ENCODE results near the gene ULK3.

Gene ULK3

GRCh38 chr15:74798388-74799254 is 44.3 kb downstream of the ULK3 start:
- Histone ChIP-seq H3K4me3 (ENCODE audit: low read depth, low read length) (no peak overlapping the region), H3K36me3 (peaks cover 51% of the 10 kb centered on the region), H3K27ac (no peak overlapping the region; the same call in 1 of the 2 replicates), H3K9me3 (ENCODE audit: severe bottlenecking) (no peaks in the 10 kb centered on the region), H3K27me3 (ENCODE audit: insufficient read depth, low read depth, severe bottlenecking) (no peaks in the 10 kb centered on the region)
- peak; percentile 24; the same call in 1 of the 2 replicates for TF ChIP-seq CTCF (IDR thresholded peaks at IDR 0.05; ENCODE audit: low read depth, low read length)
- no peak for DNase-seq

- Histone ChIP-seq H3K27ac (no peak overlapping the region), H3K9me3 (ENCODE audit: severe bottlenecking) (no peaks in the 10 kb centered on the region), H3K36me3 (peaks cover 30% of the 10 kb centered on the region), H3K27me3 (ENCODE audit: insufficient read depth, low read depth, severe bottlenecking) (no peaks in the 10 kb centered on the region), H3K4me3 (ENCODE audit: low read depth, low read length) (no peak overlapping the region)
- no peak for DNase-seq
- no peak for TF ChIP-seq CTCF (IDR thresholded peaks at IDR 0.05; ENCODE audit: low read depth, low read length)
Observed at GRCh38 chr15:74795966-74796625, 46.9 kb downstream of the ULK3 start.

DNA sequence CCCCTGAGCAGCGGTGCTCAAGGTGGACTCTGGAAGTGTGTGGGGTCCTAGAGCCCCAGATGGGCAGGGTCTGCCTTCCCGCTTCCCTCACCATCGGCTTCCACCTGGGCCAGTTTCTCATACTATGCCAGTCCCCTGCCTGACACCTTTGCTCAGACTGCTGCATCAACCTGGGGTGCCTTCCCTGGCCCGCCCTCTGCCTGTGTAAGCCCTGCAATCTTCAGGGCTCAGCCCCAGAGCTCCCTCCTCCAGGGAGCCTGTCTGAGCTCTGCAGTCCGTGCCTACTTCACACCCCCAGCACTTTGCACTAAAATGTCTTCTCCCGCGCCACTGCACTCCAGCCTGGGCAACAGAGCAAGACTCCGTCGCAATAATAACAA is 48.0 kb downstream of the ULK3 start:
- no peak overlapping the region for H3K4me3 ChIP-seq (ENCODE audit: low read depth, low read length)
- DNase-seq = no peak
- no peak for TF ChIP-seq CTCF (IDR thresholded peaks at IDR 0.05; ENCODE audit: low read depth, low read length)
- peaks cover 20% of the 10 kb centered on the region for H3K36me3 ChIP-seq
- H3K9me3 ChIP-seq (ENCODE audit: severe bottlenecking) = no peaks in the 10 kb centered on the region
- H3K27ac ChIP-seq = no peak overlapping the region
- no peaks in the 10 kb centered on the region for H3K27me3 ChIP-seq (ENCODE audit: insufficient read depth, low read depth, severe bottlenecking)

DNA sequence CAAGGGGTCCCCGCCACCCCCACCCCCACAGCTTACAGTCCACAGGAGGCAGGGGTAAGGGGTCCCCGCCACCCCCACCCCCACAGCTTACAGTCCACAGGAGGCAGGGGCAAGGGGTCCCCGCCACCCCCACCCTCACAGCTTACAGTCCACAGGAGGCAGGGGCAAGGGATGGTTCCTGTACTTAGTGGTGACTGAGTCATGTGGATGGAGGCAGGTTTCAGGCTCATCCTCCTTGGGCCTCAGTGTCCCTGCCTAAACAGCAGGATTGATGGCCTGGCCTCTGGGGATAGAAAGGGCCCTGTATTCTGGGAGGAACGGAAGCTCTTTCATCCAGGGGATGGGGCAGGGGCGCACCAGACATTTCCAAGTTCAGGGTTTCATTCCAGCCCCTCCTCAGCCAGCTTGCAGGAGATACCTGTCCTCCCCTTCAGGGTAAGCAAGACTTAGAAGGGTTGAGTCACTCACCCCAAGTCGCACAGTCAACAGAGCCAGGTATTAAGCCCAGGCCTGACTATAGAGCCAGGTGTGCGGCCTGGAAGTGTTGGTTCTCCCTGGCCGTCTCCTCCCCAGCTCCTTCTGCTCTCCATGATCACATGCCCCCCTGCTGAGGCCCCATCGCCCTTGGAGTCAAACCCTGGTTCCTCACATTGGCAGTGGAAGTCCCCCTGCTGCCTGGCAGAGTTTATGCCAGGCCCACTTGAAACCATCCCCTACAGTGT is 48.5 kb downstream of the ULK3 start:
- no peak overlapping the region for H3K27ac ChIP-seq
- DNase-seq = no peak
- no peaks in the 10 kb centered on the region for H3K27me3 ChIP-seq (ENCODE audit: insufficient read depth, low read depth, severe bottlenecking)
- TF ChIP-seq CTCF (IDR thresholded peaks at IDR 0.05; ENCODE audit: low read depth, low read length) = no peak
- peaks cover 18% of the 10 kb centered on the region for H3K36me3 ChIP-seq
- H3K9me3 ChIP-seq (ENCODE audit: severe bottlenecking) = no peaks in the 10 kb centered on the region
- no peak overlapping the region for H3K4me3 ChIP-seq (ENCODE audit: low read depth, low read length)

GRCh38 chr15:74793135-74794028 is 49.6 kb downstream of the ULK3 start:
- Histone ChIP-seq H3K36me3 (peaks cover 9% of the 10 kb centered on the region; the same call in 1 of the 2 replicates), H3K27me3 (ENCODE audit: insufficient read depth, low read depth, severe bottlenecking) (no peaks in the 10 kb centered on the region), H3K4me3 (ENCODE audit: low read depth, low read length) (no peak overlapping the region), H3K27ac (no peak overlapping the region), H3K9me3 (ENCODE audit: severe bottlenecking) (no peaks in the 10 kb centered on the region)
- DNase-seq = no peak
- no peak for TF ChIP-seq CTCF (IDR thresholded peaks at IDR 0.05; ENCODE audit: low read depth, low read length)
